Esophagus muscularis mucosa (tissue), 4 donors: ENCODE measurements around the gene CSNK1D.

ENCODE experiments used
- CTCF ChIP-seq, 3 experiments: fragments of 200-600 bp in 2 of 3; fragments of 450-650 bp in 1 of 3; sonication (generic) in 2 of 3; IDR thresholded peaks; one replicate each; pipeline ENCODE4 v1.5.1; 2017 to 2019; ENCODE audit warnings: antibody characterized with exemption in 3 of 3, mild to moderate bottlenecking in 2 of 3, moderate library complexity in 1 of 3
- EP300 ChIP-seq: sonication (generic); formaldehyde crosslinking; IDR thresholded peaks from one replicate; pipeline ENCODE4 v1.6.1; 2017; ENCODE audit warnings: antibody characterized with exemption
- POLR2A ChIP-seq: fragments of 450-650 bp; IDR thresholded peaks from one replicate; pipeline ENCODE4 v1.6.1; 2017; ENCODE audit warnings: antibody characterized with exemption, moderate library complexity, mild to moderate bottlenecking, low read depth
- POLR2AphosphoS5 ChIP-seq, 2 donors: sonication (generic); formaldehyde crosslinking; IDR thresholded peaks; one replicate each; pipeline ENCODE4 v1.6.1; 2017; ENCODE audit warnings: antibody characterized with exemption in 2 of 2

- TF ChIP-seq CTCF (IDR thresholded peaks at IDR 0.05): no peak
- no peak for TF ChIP-seq POLR2A
- no peak for TF ChIP-seq EP300
- TF ChIP-seq POLR2AphosphoS5 (IDR thresholded peaks at IDR 0.05): no peak
These were observed 28.5 kb upstream of the CSNK1D start for GRCh38 chr17:82301916-82302567.
